Left hindlimb (tissue), 1 donor: ENCODE measurements around the gene PRRT3.
"Not testable (repeated sequence)": the region's sequence is repeated elsewhere in the genome, so short reads cannot be mapped to it uniquely, and the experiment has no call there.

ENCODE experiments used
- DNase-seq: peaks from one replicate; pipeline ENCODE4 v3.0.0-alpha.2; 2018

Gene PRRT3

GRCh38 chr3:9897408-9898372, 54.5 kb downstream of the PRRT3 start:
- DNase-seq = no peak

- DNase-seq = not testable (repeated sequence)
These were observed 55.3 kb downstream of the PRRT3 start for GRCh38 chr3:9896755-9897407.

- DNase-seq = not testable (repeated sequence)
These were observed 56.5 kb downstream of the PRRT3 start for GRCh38 chr3:9895715-9896114.
